MM.1S (cell line): Measurements from ENCODE around the gene QRICH1.

ENCODE experiments used
- DNase-seq: peaks from one replicate; pipeline ENCODE4 v3.0.0-alpha.2; 2015
- H2AFZ ChIP-seq: fragments of 300-600 bp; sonication (generic); 2 replicates; pipeline ENCODE4 v1.6.0; 2016; ENCODE audit warnings: antibody characterized with exemption, low read length
- H3F3A ChIP-seq: fragments of 300-600 bp; sonication (generic); 2 replicates; pipeline ENCODE4 v1.6.1; 2016; ENCODE audit warnings: mild to moderate bottlenecking, antibody characterized with exemption, low read length, moderate library complexity, mixed read lengths; ENCODE audit not compliant: insufficient read depth
- H3K27ac ChIP-seq: fragments of 300-600 bp; sonication (generic); 2 replicates; pipeline ENCODE4 v1.5.1; 2016; ENCODE audit warnings: mild to moderate bottlenecking, low read length
- H3K27me3 ChIP-seq: fragments of 300-600 bp; sonication (generic); replicated peaks from 2 replicates; pipeline ENCODE4 v1.6.0; 2016; ENCODE audit warnings: low read length; ENCODE audit not compliant: insufficient read depth
- H3K36me3 ChIP-seq: fragments of 300-600 bp; sonication (generic); replicated peaks from 2 replicates; pipeline ENCODE4 v1.6.1; 2016; ENCODE audit warnings: mild to moderate bottlenecking, low read length, mixed read lengths; ENCODE audit not compliant: insufficient read depth
- H3K4me1 ChIP-seq: fragments of 300-600 bp; sonication (generic); 2 replicates; pipeline ENCODE4 v1.6.1; 2016; ENCODE audit warnings: low read length, mixed read lengths
- H3K4me2 ChIP-seq: fragments of 300-600 bp; sonication (generic); 2 replicates; pipeline ENCODE4 v1.6.0; 2016; ENCODE audit warnings: low read depth, low read length
- H3K4me3 ChIP-seq: fragments of 300-600 bp; sonication (generic); 2 replicates; pipeline ENCODE4 v1.5.1; 2016; ENCODE audit warnings: low read length, mixed read lengths
- H3K79me2 ChIP-seq: fragments of 300-600 bp; sonication (generic); 2 replicates; pipeline ENCODE4 v1.6.1; 2016; ENCODE audit warnings: mixed run types, low read length, mixed read lengths
- H3K9ac ChIP-seq: fragments of 300-600 bp; sonication (generic); 2 replicates; pipeline ENCODE4 v1.6.1; 2016; ENCODE audit warnings: low read length, mixed read lengths
- H3K9me2 ChIP-seq: fragments of 300-600 bp; sonication (generic); replicated peaks from 2 replicates; pipeline ENCODE4 v1.6.1; 2016; ENCODE audit warnings: mild to moderate bottlenecking, low read length, mixed read lengths; ENCODE audit not compliant: insufficient read depth
- H3K9me3 ChIP-seq: fragments of 300-600 bp; sonication (generic); replicated peaks from 2 replicates; pipeline ENCODE4 v1.6.1; 2016; ENCODE audit warnings: mild to moderate bottlenecking, low read length, mixed read lengths; ENCODE audit not compliant: insufficient read depth
- H4K20me1 ChIP-seq: fragments of 300-600 bp; sonication (generic); 2 replicates; pipeline ENCODE4 v1.6.1; 2016; ENCODE audit warnings: mild to moderate bottlenecking, low read length, moderate library complexity, mixed read lengths; ENCODE audit not compliant: insufficient read depth
- EZH2 ChIP-seq: fragments of 300-600 bp; sonication (generic); optimal IDR thresholded peaks from 2 replicates; pipeline ENCODE3; 2017; ENCODE audit warnings: low read depth, mild to moderate bottlenecking, antibody characterized with exemption, low read length, mixed read lengths
- EZH2phosphoT487 ChIP-seq: fragments of 300-600 bp; sonication (generic); IDR thresholded peaks from 2 replicates; pipeline ENCODE4 v1.6.1; 2018; ENCODE audit warnings: antibody characterized with exemption, low read length
- TF ChIP-seq, protein P1 (sequence below): fragments of 300-600 bp; sonication (generic); IDR thresholded peaks from 2 replicates; pipeline ENCODE4 v1.5.1; 2016; ENCODE audit warnings: antibody characterized with exemption, low read length, mixed read lengths

The QRICH1 gene, protein sequence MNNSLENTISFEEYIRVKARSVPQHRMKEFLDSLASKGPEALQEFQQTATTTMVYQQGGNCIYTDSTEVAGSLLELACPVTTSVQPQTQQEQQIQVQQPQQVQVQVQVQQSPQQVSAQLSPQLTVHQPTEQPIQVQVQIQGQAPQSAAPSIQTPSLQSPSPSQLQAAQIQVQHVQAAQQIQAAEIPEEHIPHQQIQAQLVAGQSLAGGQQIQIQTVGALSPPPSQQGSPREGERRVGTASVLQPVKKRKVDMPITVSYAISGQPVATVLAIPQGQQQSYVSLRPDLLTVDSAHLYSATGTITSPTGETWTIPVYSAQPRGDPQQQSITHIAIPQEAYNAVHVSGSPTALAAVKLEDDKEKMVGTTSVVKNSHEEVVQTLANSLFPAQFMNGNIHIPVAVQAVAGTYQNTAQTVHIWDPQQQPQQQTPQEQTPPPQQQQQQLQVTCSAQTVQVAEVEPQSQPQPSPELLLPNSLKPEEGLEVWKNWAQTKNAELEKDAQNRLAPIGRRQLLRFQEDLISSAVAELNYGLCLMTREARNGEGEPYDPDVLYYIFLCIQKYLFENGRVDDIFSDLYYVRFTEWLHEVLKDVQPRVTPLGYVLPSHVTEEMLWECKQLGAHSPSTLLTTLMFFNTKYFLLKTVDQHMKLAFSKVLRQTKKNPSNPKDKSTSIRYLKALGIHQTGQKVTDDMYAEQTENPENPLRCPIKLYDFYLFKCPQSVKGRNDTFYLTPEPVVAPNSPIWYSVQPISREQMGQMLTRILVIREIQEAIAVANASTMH

DNA sequence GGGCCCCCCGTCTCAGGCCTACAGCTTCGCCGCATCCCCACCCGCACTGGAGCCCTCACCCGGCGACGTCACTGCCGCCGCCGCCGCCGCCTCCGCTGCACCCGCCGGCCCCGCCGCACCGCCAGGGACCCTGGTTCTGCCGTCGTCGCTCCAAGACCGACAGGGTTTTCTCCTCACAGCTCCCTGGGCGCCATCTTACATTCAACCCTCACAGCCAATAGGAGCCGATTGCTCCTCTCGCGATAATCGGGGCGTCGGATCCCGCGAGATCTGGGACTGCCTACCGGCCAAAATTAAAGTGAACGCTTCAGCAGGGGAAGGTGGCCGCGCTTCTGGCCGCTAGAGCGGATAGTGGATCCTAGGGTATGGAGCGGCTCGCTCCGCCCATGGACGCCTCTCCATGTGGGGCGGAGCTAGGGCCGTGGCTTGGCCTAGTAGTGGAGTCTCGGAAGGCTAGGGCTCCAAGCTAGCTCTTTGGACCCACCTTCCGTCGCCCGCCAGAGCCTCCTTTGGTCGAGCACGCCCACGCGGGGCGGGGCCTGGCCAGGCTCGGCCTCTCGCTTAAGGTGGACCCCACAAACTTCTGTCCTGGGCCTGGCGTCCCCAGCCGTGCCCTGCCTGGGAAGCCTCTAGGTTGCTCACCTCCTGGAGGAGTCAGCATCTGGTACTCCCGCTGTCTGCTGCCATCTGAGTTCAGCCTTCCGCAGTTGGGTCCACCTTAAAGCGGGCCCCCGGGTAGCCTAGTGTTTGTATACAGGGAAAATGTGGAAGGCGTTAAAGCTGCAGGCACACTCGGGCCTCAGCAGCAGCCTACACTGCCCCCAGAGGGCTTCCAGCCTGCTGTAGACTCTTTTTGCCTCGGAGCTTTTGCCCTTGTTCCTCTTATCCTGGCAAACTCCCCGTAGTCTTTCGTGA lies at the start of gene QRICH1:
Gene QRICH1, minus strand, starts transcription at position 219 of the 915 bp plus-strand sequence. CDS start 17,054 bp downstream, outside the sequence.
- H3F3A ChIP-seq = peaks cover 25% of the 10 kb centered on the region
- H3K4me2 ChIP-seq = peak within 1 kb of the TSS; percentile 89
- peak within 1 kb of the TSS; percentile 65 for H2AFZ ChIP-seq
- peak; percentile 99 for DNase-seq
- H3K36me3 ChIP-seq = peaks cover 5% of the 10 kb centered on the region; the same call in 1 of the 2 replicates
- H3K4me1 ChIP-seq = peaks cover 4% of the 10 kb centered on the region
- peak within 1 kb of the TSS; percentile 90 for H3K27ac ChIP-seq
- no peaks in the 10 kb centered on the region for H3K9me3 ChIP-seq
- no peak for TF ChIP-seq EZH2
- TF ChIP-seq, protein P1, sequence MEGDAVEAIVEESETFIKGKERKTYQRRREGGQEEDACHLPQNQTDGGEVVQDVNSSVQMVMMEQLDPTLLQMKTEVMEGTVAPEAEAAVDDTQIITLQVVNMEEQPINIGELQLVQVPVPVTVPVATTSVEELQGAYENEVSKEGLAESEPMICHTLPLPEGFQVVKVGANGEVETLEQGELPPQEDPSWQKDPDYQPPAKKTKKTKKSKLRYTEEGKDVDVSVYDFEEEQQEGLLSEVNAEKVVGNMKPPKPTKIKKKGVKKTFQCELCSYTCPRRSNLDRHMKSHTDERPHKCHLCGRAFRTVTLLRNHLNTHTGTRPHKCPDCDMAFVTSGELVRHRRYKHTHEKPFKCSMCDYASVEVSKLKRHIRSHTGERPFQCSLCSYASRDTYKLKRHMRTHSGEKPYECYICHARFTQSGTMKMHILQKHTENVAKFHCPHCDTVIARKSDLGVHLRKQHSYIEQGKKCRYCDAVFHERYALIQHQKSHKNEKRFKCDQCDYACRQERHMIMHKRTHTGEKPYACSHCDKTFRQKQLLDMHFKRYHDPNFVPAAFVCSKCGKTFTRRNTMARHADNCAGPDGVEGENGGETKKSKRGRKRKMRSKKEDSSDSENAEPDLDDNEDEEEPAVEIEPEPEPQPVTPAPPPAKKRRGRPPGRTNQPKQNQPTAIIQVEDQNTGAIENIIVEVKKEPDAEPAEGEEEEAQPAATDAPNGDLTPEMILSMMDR = peak; percentile 71
- H3K4me3 ChIP-seq = peak within 1 kb of the TSS; percentile 97
- H3K9ac ChIP-seq = peak within 1 kb of the TSS; percentile 90
- no peaks in the 10 kb centered on the region for H3K9me2 ChIP-seq
- H3K27me3 ChIP-seq = no peaks in the 10 kb centered on the region
- peaks cover 6% of the 10 kb centered on the region for H4K20me1 ChIP-seq
- H3K79me2 ChIP-seq = peaks cover 43% of the 10 kb centered on the region

DNA sequence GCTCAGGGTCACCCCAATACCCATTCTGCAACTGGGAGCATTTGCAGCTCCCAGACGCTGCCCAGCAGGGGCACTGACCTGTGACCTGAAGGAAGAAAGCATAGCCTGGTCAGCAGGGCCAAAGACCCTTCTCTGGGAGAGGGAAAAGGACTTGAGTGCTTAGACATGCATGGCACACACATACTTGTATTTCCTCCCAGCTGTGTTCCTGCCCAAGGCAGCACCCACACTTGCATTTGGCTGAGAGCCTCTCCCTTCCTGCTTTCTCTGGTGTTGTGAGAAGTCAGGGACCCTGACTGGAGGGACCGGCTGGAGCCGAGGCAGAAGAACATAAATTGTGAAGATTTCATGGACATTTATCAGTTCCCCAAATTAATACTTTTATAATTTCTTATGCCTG lies 46.2 kb upstream of the QRICH1 start:
- Histone ChIP-seq H3K4me1 (no peaks in the 10 kb centered on the region), H2AFZ (no peak overlapping the region), H3K9me3 (no peaks in the 10 kb centered on the region), H3K4me2 (no peak overlapping the region), H3K36me3 (no peaks in the 10 kb centered on the region), H3K4me3 (no peak overlapping the region), H3K9ac (no peak overlapping the region), H3K27ac (no peak overlapping the region), H3K27me3 (no peaks in the 10 kb centered on the region; the same call in 1 of the 2 replicates), H4K20me1 (no peaks in the 10 kb centered on the region), H3K9me2 (no peaks in the 10 kb centered on the region), H3F3A (no peaks in the 10 kb centered on the region), H3K79me2 (no peaks in the 10 kb centered on the region)
- no peak for DNase-seq
- TF ChIP-seq, protein P1 = no peak
- no peak for TF ChIP-seq EZH2phosphoT487
- TF ChIP-seq EZH2 = no peak

DNA sequence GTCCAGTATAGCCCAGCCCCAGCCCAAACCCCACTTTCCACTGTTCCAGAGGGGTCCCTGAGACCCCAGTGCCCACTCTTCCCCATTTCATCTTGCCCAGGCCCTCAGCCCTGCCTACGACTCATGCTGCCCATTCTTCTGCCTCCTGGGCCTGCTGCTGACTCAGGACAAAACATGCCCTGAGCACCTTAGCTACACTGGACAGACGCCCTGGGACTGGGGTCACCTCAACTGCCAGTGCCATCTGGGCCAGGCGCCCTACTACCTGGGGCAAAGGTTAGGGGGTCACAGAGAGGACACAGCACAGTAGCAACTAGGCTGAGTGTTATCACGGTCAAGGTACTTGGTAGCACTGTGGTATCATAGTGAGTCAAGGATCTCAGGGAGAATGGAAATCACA lies 41.6 kb upstream of the QRICH1 start:
- Histone ChIP-seq H2AFZ (no peak overlapping the region), H3K36me3 (no peaks in the 10 kb centered on the region)
- no peak for TF ChIP-seq EZH2phosphoT487
- TF ChIP-seq, protein P1 = no peak
- TF ChIP-seq EZH2 = no peak

More for the DNA sequence above, 41.6 kb upstream of the QRICH1 start:
- Histone ChIP-seq H4K20me1 (no peaks in the 10 kb centered on the region), H3K9me3 (no peaks in the 10 kb centered on the region), H3K27ac (no peak overlapping the region), H3K4me1 (no peaks in the 10 kb centered on the region), H3K27me3 (no peaks in the 10 kb centered on the region; the same call in 1 of the 2 replicates), H3K4me3 (no peak overlapping the region), H3K9me2 (no peaks in the 10 kb centered on the region), H3K79me2 (no peaks in the 10 kb centered on the region), H3K4me2 (no peak overlapping the region), H3K9ac (no peak overlapping the region), H3F3A (no peaks in the 10 kb centered on the region)
- no peak for DNase-seq
